HTR-8/SVneo (cell line): Measurements from ENCODE around the gene WNK4.
A peak's percentile ranks its signal among the peaks of the same experiment; 100 is the strongest.
"Not testable (repeated sequence)": the region's sequence is repeated elsewhere in the genome, so short reads cannot be mapped to it uniquely, and the experiment has no call there.

Experiments used
- DNase-seq: peaks from one replicate; pipeline ENCODE4 v3.0.0; 2011; ENCODE audit warnings: low spot score, mixed read lengths; ENCODE audit not compliant: insufficient read length
- FAIRE-seq: peaks from 2 replicates; lab custom pipeline; 2011; peaks lifted over from hg19 to GRCh38; lab: Jason Lieb, UNC

The WNK4 gene

GRCh38 chr17:42779936-42780850 lies at the start of gene WNK4:
Gene WNK4 (plus strand): TSS chr17:42780610. CDS start chr17:42780699, 89 bp downstream.
- FAIRE-seq (peak; percentile 93), DNase-seq (peak; percentile 83)

DNA sequence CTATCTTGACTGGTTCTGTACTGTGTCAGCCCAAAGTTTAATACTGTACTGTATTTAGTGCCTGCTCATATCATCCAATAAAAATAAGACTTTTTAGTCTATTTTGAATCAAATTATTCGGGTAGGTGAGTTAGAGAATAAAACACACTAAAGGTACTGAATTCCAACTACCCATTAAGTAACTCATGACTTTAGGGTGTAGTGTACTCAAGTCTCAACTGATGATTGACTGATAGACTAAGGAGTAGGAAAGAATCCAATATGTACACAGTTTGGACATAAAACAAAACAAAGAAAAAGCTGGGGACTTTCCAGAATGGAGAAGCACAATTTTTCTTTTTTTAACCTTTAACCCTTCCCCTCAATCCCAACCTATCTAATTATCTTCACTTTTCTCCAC lies 39.7 kb upstream of the WNK4 start:
- FAIRE-seq = no peak
- DNase-seq = no peak

- FAIRE-seq, DNase-seq: not testable (repeated sequence)
These were observed 37.5 kb upstream of the WNK4 start for GRCh38 chr17:42742916-42743315.

GRCh38 chr17:42743595-42744282 lies 36.7 kb upstream of the WNK4 start:
- FAIRE-seq (no peak), DNase-seq (peak; percentile 50)

DNA sequence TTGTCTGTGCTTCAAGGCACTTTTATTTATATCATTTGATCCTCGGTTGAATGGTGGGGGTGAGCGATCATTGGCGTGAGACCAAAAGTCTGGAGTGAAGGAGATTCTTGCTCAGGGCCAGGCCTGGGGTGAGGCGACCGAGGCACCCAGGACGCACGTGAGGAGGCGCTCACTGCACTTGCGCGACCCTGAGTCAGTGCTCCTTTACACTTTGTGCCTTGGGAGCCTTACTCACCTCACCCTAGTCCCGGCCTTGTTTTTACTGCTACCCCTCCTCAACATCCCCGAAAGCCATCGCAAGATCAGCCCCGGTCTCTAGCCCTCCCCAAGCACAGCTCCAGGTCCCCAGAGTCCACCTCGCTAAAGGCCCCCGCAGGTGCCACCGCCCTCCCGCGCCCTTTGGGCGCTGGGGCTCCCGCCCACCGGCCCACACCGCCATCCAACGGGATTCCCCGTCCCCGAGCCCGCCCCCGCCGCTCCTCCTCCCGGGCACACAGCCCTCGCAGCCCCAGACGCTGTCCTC lies 36.1 kb upstream of the WNK4 start:
- DNase-seq = peak; percentile 79

DNA sequence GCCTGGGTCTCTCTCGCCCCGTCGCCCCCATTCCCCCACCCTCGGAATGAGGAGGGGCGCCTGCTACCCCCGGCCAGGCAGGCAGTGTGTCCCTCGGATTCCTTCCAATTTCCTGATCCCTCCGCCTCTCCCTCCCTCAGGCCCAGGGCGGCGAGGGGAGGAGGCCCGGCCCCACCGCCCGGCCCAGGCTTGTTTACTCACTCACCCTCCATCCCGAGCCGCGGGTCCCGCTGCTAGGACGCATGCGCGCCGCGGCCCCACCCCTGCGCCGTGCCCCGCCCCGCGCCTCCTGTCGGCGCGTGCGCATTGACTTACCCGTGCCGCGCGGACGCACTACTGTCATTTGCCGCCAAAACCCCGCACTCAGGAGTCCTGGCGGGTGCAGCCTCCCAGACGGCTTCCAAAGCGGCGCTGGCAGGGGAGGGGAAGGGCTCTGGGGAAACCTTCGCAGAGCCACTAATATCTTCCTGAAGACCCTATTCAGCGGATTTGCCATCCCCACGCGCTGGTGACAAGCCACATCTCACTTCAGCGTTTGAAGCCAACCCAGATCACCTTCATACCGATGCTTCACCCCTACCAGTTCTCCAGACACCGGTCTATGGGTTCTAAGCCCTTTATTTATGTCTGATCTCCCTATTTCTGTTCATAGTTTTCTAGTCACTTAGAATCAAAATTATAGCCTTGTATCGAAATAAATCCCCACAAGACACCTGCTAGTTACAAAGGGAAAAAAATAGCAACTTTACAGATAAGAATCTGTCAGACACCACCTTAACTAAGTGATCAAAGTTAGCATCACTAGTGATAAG lies 35.4 kb upstream of the WNK4 start, which contains the start of gene EZH1:
TSS of gene EZH1 (minus strand) at position 235 of the 812 bp plus-strand sequence. CDS start 16,099 bp downstream, outside the sequence.
- FAIRE-seq (peak; percentile 100), DNase-seq (peak; percentile 100)

More for the DNA sequence above, 36.1 kb upstream of the WNK4 start:
- FAIRE-seq = no peak

GRCh38 chr17:42748202-42748907 lies 32.1 kb upstream of the WNK4 start:
- FAIRE-seq (no peak), DNase-seq (no peak)

GRCh38 chr17:42748908-42749798 lies 31.3 kb upstream of the WNK4 start:
- DNase-seq (no peak), FAIRE-seq (no peak)

- no peak for FAIRE-seq
These were observed 29.6 kb upstream of the WNK4 start for GRCh38 chr17:42750739-42751344.

DNA sequence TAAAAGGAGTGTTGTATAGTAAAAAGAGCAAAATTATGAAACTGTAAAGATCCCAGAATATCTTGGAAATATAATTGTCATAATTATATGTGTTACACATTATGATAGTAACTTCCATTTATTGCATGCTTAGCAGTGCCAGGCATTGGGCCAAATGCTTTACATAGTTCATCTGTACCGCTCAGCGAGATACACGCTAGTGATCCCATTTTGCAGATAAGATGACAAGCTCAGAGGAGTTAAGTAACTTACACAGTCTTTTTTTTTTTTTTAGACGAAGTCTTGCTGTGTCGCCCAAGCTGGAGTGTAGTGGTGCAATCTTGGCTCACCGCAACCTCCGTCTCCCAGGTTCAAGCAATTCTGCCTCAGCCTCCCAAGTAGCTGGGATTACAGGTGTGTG lies 28.8 kb upstream of the WNK4 start:
- DNase-seq (no peak), FAIRE-seq (no peak)

More at GRCh38 chr17:42750739-42751344, 29.6 kb upstream of the WNK4 start:
- no peak for DNase-seq

DNA sequence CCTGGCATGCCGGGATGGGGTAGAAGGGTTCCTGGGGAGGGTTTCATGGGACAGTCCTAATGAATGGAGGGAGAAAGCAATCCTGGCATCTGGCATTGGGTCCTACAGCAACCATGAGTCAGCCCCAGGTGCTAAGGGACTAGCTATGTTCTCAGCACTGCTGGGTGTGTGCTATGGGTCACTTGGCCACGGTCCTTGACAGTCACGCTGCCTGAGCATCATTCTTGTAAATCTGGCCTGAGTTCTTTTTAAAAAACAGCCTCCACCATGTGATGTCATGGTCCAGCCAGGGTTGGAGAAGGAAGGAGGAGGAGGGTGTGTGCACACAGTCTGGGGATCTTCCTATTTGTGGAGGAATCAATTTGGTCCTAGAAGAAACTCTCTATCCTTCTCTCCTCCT lies 25.6 kb upstream of the WNK4 start:
- DNase-seq (no peak), FAIRE-seq (no peak)

GRCh38 chr17:42759982-42760651 lies 20.3 kb upstream of the WNK4 start:
- FAIRE-seq (peak; percentile 31), DNase-seq (no peak)

DNA sequence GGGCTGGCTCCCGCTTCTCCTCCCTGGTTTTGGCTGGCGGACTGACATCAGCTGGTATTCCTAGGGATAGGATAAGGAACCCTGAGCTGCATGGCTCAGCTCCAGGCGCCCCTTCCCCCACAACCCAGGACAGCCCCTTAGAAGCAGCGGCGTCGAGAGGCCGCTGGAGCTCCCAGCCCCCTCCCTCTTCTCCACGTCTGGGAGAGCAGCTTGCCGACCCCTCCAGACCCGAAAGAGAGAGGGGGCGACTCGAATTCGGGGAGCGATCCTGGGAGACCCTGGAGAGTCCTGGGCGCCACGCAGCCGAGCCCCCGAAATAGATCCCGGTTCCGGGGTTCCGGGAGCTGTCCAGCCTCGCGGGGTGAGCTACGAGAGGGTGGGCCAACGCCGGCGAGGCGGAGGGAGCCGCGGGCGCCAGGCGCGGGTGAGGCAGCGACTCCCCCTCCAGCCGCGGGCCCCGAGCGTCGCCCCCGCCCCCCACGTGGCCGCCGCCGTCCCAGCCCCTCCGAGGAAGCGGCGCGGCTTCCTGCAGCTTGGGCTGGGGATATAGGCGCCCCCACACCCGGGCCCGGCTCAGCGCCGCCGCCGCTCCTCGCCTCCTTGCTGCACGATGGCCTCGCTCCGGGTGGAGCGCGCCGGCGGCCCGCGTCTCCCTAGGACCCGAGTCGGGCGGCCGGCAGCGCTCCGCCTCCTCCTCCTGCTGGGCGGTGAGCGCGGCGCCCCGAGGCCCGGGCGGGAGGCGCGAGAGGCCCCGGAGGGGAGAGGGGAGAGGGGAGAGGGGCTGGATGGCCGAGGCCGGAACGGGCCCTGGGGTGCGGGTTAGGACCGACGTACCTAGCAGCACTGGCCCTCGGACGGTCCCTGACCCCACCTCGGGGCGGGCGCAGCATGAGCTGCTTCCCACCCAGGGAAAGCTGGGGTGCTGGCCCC lies 19.5 kb upstream of the WNK4 start, which contains the start of gene RAMP2:
TSS of gene RAMP2 (plus strand) at position 576 of the 930 bp plus-strand sequence. CDS start at position 611, 35 bp downstream.
- FAIRE-seq = no peak
- no peak for DNase-seq

GRCh38 chr17:42761638-42762037 lies 18.8 kb upstream of the WNK4 start:
- no peak for DNase-seq
- no peak for FAIRE-seq

GRCh38 chr17:42766124-42766523 lies 14.3 kb upstream of the WNK4 start:
- DNase-seq (no peak), FAIRE-seq (no peak)

GRCh38 chr17:42767512-42767911 lies 12.9 kb upstream of the WNK4 start:
- FAIRE-seq (no peak), DNase-seq (no peak)
